ENCODE measurements around the gene GALNT11. TPM values are rescaled to one million over a fixed set of nuclear protein-coding genes. Genes with fewer than 3 reads are reported as not detected.
A peak's percentile ranks its signal among the peaks of the same experiment; 100 is the strongest.

The GALNT11 gene
- total and polyA plus RNA-seq, 2 of the 4 experiments (the other 2 are of a cell fraction), result 24.4 to 29.3 TPM

DNA sequence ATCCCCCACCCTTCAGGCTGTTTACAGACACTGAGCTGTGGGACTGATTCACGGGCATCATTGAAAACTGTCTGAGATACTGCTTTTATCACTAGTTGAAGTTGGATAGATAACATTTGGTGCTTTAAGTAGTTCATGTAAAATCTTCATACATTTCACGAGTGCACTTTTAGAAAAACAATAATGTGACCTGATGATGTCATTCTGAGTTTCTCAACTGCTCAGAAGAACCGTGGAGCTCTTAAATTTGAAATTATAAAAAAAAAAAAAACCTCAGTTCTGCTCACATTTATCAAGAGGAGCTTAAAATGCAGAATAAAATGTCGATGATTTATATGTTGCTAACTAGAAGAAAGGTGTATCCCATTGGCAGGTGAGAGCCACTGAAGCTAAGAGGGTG is 81.5 kb downstream of the GALNT11 start:
- dilution Hi-C loops (cut with HindIII; ENCODE audit: low sequenced_read_pairs, unreplicated experiment), result no loop called here
- in situ Hi-C loops (cut with MboI; ENCODE audit: low sequenced_read_pairs), result no loop called here

More for the DNA sequence above, 81.5 kb downstream of the GALNT11 start:
- peak; percentile 48 for DNase-seq
- H3K27me3 ChIP-seq (ENCODE audit: control insufficient read depth, insufficient read depth, low read length), result no peaks in the 10 kb centered on the region
- no peak overlapping the region for H2BK120ac ChIP-seq (ENCODE audit: low read depth, low read length)
- no peaks in the 10 kb centered on the region for H3K79me1 ChIP-seq (ENCODE audit: low read depth in 1 of 2, low read length in 2 of 2)
- no peak overlapping the region for H3K9ac ChIP-seq (ENCODE audit: low read depth, low read length)
- ChIA-PET CTCF (no interaction called here), POLR2A (ENCODE audit: unreplicated experiment) (no interaction called here)
- intact Hi-C loops (cut with micrococcal nuclease), result no loop called here
- H3K4me2 ChIP-seq (ENCODE audit: low read depth, low read length), result no peak overlapping the region
- no peak overlapping the region for H4K8ac ChIP-seq (ENCODE audit: low read depth in 2 of 2, low read length in 2 of 2)
- peaks cover 4% of the 10 kb centered on the region for H3K9me1 ChIP-seq (ENCODE audit: insufficient read depth, low read length)
- no peak overlapping the region for H3K27ac ChIP-seq (ENCODE audit: insufficient read depth, low read length)
- H4K20me1 ChIP-seq (ENCODE audit: insufficient read depth, low read length), result no peaks in the 10 kb centered on the region
- no peak overlapping the region for H2BK5ac ChIP-seq (ENCODE audit: low read depth, low read length, poor library complexity, severe bottlenecking)
- H3K18ac ChIP-seq (ENCODE audit: low read depth, low read length), result no peak overlapping the region
- H2BK15ac ChIP-seq (ENCODE audit: low read depth, low read length), result no peak overlapping the region
- no peak overlapping the region for H2AK9ac ChIP-seq (replicated peaks; ENCODE audit: low read depth, low read length, poor library complexity)
- H3K4ac ChIP-seq (ENCODE audit: low read depth, low read length), result no peak overlapping the region
- H2AK5ac ChIP-seq (ENCODE audit: low read depth, low read length), result no peak overlapping the region
- no peak overlapping the region for H4K91ac ChIP-seq (ENCODE audit: insufficient read depth, low read depth, low read length)
- no peak overlapping the region for H3K23ac ChIP-seq (ENCODE audit: low read depth, low read length)
- no peaks in the 10 kb centered on the region for H3K9me3 ChIP-seq (ENCODE audit: control insufficient read depth, insufficient read depth, low read length)
- no peak overlapping the region; the same call in 1 of the 2 replicates for H4K5ac ChIP-seq (ENCODE audit: low read depth, low read length)
- H3K14ac ChIP-seq (replicated peaks; ENCODE audit: low read depth, low read length), result no peak overlapping the region
- no CpG with 5 or more reads among the region's 4 CpGs for WGBS, 2 experiments (ENCODE audit: extremely low coverage in 2 of 2, insufficient read length in 1 of 2)
- TF ChIP-seq RCOR1 (IDR thresholded peaks at IDR 0.05; ENCODE audit: insufficient replicate concordance, low read length), result no peak
- no peak for TF ChIP-seq MAZ (IDR thresholded peaks at IDR 0.05; ENCODE audit: borderline replicate concordance, low read depth, low read length)
- no TSS peak for BruUV-seq (replicated peaks)
- peaks cover 4% of the 10 kb centered on the region; the same call in 1 of the 2 replicates for H3K4me1 ChIP-seq (ENCODE audit: control insufficient read depth, insufficient read depth, low read length)
- no peak overlapping the region for H2AFZ ChIP-seq (replicated peaks; ENCODE audit: low read length, poor library complexity)
- H3K36me3 ChIP-seq (ENCODE audit: control insufficient read depth, insufficient read depth, low read length), result peaks cover 14% of the 10 kb centered on the region
- no peak overlapping the region for H2BK20ac ChIP-seq (ENCODE audit: low read depth, low read length)
- ATAC-seq (ENCODE audit: low read depth), result peak; percentile 56
- H3K4me3 ChIP-seq (ENCODE audit: insufficient read depth, low read depth, low read length), result no peak overlapping the region
- H3K56ac ChIP-seq (ENCODE audit: extremely low read depth, insufficient read depth, low read length), result no peak overlapping the region

Measured in IMR-90 (cell line).